ENCODE data around the gene MEGF6. TPM values are rescaled to one million over a fixed set of nuclear protein-coding genes. Genes with fewer than 3 reads are reported as not detected.

Gene MEGF6
- total and polyA plus RNA-seq, 9 of the 15 experiments (the other 6 are each of a cell fraction or from before 2014, with no cell fraction given), result 0.03 to 1.7 (median 0.24) TPM; not detected in 3

DNA sequence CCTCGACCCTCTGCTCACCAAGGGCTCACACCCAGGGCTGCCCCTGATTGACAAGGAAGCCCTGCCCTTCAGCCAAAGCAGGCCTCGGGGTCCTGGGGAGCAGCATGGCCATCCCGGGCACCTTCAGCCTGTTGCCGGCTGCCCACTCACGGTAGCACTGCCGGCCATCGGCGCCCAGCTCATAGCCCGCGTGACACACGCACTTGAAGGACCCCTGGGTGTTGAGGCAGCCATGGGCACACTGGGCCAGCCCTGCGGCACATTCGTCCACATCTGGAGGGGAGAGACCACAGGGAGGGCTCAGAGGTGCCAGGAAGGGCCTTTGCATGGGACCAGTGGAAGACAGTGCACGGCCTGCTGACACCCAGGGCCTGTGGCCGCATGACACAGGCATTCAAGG lies 99.5 kb downstream of the MEGF6 start:
- 3% methylated on average over 14 of the region's 15 CpGs for WGBS (ENCODE audit: insufficient coverage, low coverage, missing lambda C conversion rate)
- no TSS peak for BruUV-seq (replicated peaks)
- ATAC-seq (no peak), DNase-seq (ENCODE audit: extremely low read depth in 1 of 4, low spot score in 3 of 4) (no peak), FAIRE-seq (no peak)
- H2AFZ ChIP-seq (ENCODE audit: low read depth, low read length), result no peak overlapping the region
- H3K27me3 ChIP-seq (ENCODE audit: control insufficient read depth in 2 of 2, insufficient read depth in 2 of 2, low read length in 2 of 2), result peaks cover 2 to 49% of the 10 kb centered on the region in 2 experiments; a peak in 4 of 5 replicates
- no peaks in the 10 kb centered on the region for H3K9me1 ChIP-seq (ENCODE audit: control insufficient read depth, insufficient read depth, low read length)
- CTCF ChIA-PET (ENCODE audit: low intra/inter-chr PET ratio), result no interaction called here
- no peak overlapping the region for H3K4me3 ChIP-seq
- in situ Hi-C loops (cut with MboI) (no loop called here), intact Hi-C loops (cut with micrococcal nuclease) (no loop called here)
- H3K9me3 ChIP-seq (replicated peaks; ENCODE audit: control insufficient read depth, insufficient read depth, low read depth, low read length), result no peaks in the 10 kb centered on the region
- H3K9ac ChIP-seq (ENCODE audit: insufficient read depth in 1 of 2, low read depth in 2 of 2, low read length in 2 of 2), result no peak overlapping the region
- POLR2A ChIA-PET, result no interaction called here
- H4K20me1 ChIP-seq (replicated peaks; ENCODE audit: control insufficient read depth, insufficient read depth, low read length), result peaks cover 12% of the 10 kb centered on the region; the same call in 1 of the 2 replicates
- H3K4me1 ChIP-seq (replicated peaks in 1 of 2; ENCODE audit: control insufficient read depth in 2 of 2, insufficient read depth in 2 of 2, low read length in 2 of 2), result peaks cover 0 to 43% of the 10 kb centered on the region in 2 experiments; a peak in 2 of 5 replicates
- H3K27ac ChIP-seq (ENCODE audit: extremely low read depth, low read depth, low read length), result no peak overlapping the region
- H3K36me3 ChIP-seq (ENCODE audit: control insufficient read depth, insufficient read depth, low read length), result no peaks in the 10 kb centered on the region
- no peak overlapping the region for H3K4me2 ChIP-seq (ENCODE audit: insufficient read depth, low read length)
- H3K79me2 ChIP-seq (ENCODE audit: control insufficient read depth, insufficient read depth, low read length), result no peaks in the 10 kb centered on the region
- TF ChIP-seq ZNF445 (CRISPR knock-in tag; IDR thresholded peaks at IDR 0.05; ENCODE audit: low read depth) (no peak), FOXM1 (IDR thresholded peaks at IDR 0.05; ENCODE audit: low read depth) (no peak), FOXM1 (CRISPR knock-in tag; IDR thresholded peaks at IDR 0.05; ENCODE audit: low read depth) (no peak), ZNF239 (CRISPR knock-in tag; IDR thresholded peaks at IDR 0.05) (no peak), ZNF695 (CRISPR knock-in tag; IDR thresholded peaks at IDR 0.05) (no peak), NEUROD1 (IDR thresholded peaks at IDR 0.05; ENCODE audit: borderline replicate concordance, low read depth, low read length, partially characterized antibody) (no peak), STAG1 (CRISPR knock-in tag; IDR thresholded peaks at IDR 0.05; ENCODE audit: borderline replicate concordance) (no peak), ZNF24 (IDR thresholded peaks at IDR 0.05) (no peak), TAF9B (IDR thresholded peaks at IDR 0.05; ENCODE audit: partially characterized antibody) (no peak), TFAM (CRISPR knock-in tag; conservative IDR thresholded peaks at IDR 0.05) (no peak), PRMT5 (CRISPR knock-in tag; IDR thresholded peaks at IDR 0.05) (no peak), FOXA1 (IDR thresholded peaks at IDR 0.05; ENCODE audit: borderline replicate concordance) (no peak), ZNF584 (CRISPR knock-in tag; IDR thresholded peaks at IDR 0.05; ENCODE audit: low read depth) (no peak), BDP1 (IDR thresholded peaks at IDR 0.05; ENCODE audit: insufficient read depth, insufficient read length) (no peak), GTF2E2 (tag; IDR thresholded peaks at IDR 0.05) (no peak), CBX3 (IDR thresholded peaks at IDR 0.05; ENCODE audit: borderline replicate concordance in 1 of 2, low read length in 2 of 2) (no peak), ZNF707 (CRISPR knock-in tag; conservative IDR thresholded peaks at IDR 0.05) (no peak)
- TF ChIP-seq, protein P1, sequence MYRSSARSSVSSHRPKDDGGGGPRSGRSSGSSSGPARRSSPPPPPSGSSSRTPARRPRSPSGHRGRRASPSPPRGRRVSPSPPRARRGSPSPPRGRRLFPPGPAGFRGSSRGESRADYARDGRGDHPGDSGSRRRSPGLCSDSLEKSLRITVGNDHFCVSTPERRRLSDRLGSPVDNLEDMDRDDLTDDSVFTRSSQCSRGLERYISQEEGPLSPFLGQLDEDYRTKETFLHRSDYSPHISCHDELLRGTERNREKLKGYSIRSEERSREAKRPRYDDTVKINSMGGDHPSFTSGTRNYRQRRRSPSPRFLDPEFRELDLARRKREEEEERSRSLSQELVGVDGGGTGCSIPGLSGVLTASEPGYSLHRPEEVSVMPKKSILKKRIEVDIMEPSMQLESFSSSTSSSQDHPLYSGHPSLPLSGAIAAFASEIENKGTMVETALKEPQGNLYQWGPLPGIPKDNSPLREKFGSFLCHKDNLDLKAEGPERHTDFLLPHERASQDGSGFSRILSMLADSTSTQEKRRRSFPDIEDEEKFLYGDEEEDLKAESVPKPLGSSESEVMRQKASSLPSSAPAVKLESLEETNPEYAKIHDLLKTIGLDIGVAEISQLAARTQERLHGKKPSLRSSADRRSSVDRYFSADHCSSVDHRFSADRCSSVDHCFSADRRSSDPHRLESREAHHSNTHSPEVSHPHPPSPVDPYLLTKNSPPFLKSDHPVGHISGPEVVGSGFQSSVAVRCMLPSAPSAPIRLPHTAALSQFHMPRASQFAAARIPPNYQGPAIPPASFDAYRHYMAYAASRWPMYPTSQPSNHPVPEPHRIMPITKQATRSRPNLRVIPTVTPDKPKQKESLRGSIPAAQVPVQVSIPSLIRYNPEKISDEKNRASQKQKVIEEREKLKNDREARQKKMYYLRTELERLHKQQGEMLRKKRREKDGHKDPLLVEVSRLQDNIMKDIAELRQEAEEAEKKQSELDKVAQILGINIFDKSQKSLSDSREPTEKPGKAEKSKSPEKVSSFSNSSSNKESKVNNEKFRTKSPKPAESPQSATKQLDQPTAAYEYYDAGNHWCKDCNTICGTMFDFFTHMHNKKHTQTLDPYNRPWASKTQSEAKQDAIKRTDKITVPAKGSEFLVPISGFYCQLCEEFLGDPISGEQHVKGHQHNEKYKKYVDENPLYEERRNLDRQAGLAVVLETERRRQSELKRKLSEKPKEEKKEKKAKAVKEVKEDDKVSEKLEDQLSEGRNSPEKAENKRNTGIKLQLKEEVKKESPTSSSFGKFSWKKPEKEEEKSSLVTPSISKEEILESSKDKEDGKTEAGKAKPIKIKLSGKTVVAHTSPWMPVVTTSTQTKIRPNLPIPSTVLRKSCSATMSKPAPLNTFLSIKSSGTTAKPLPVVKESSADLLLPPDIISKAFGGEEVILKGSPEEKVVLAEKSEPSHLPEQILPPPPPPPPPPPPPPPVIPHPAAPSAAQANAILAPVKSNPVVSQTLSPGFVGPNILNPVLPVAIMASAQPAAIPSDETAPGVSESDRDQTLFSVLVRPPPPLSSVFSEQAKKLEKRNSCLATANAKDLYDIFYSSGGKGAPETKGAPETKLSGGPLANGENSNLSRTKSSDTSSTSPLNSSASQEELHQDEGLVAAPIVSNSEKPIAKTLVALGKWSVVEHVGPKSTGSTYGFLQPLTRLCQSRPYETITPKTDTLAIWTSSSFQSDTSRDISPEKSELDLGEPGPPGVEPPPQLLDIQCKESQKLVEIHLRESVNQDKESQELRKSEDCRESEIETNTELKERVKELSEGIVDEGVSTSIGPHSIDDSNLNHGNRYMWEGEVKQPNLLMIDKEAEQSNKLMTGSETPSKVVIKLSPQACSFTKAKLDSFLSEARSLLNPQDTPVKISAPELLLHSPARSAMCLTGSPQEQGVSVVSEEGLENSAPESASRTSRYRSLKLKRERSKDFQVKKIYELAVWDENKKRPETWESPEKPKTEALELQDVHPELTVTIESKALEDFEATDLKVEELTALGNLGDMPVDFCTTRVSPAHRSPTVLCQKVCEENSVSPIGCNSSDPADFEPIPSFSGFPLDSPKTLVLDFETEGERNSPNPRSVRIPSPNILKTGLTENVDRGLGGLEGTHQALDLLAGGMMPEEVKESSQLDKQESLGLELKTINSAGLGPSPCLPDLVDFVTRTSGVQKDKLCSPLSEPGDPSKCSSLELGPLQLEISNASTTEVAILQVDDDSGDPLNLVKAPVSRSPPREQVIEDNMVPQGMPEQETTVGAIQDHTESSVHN (IDR thresholded peaks at IDR 0.05; ENCODE audit: borderline replicate concordance in 1 of 2, low read depth in 1 of 2), result no peak

All from K562 (cell line).